ENCODE data around the gene AOPEP.

AOPEP gene

DNA sequence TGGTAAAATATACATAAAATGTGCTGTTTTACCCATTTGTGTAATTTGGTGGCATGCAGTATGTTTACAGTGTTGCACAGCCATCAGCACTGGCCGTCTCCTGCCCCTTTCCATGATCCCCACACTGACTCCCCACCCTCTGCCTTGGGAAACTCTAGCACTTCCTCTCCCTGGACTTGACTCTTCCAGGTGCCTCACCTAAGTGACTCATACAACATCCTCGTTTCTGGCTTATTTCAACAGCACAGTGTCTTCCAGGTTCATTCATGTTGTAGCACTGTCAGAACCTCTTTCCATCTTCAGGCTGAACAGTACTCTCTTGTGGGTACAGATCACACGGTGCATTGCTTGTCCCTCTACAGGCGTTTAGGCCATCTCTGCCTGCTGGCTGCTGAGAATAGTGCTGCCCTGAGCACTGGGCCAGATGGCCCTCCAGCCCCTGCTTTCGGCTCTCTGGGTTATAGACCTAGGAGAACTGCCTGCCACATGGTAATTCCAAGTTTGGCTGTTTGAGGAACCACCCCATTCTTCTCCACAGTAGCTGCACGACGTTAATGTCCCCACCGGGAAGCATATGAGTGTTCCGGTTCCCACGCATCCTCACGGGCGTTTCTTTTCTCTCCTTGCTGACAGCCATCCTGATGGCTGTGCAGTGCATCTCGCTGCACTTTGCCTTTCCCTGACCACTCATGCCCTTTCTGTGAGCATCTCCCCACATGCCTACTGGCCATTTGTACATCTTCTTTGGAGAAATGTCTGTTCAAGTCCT lies 379.2 kb downstream of the AOPEP start:
- no peak for DNase-seq

DNA sequence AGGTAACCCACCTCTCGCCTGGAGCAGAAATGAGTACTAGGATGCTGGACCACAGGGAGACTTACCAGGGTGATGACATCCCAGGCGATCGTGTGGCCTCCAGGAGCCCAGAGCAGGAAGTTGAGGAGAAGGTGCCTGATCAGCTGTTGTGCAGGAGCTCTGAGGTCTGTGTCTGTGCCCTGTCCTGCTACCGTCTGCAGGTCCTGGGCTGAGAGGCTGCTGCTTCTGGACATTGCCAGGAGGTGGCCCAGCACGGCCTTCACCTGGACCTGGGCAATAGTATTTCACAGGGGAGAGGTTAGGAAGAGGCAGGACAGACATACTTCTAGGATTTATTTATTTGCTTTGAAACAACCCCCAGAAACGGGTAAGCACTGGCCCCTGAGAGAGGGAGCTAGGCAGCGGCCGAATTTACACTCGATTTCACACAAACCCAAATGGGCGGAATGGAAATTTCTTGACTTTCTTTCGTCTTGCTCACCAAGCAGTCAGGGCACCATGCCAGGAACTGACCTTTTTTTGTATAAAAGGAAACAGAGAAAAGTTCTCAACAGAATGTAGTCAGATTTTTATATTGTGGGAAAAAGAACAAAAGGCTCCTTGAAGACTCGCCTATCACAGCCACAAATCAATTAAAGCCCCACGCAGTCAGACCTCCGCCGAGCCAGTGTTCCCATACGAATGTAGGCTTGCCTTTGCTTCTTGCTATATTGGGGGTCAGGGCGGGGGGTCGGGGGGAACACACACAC lies 380.7 kb downstream of the AOPEP start:
- no peak for DNase-seq

DNA sequence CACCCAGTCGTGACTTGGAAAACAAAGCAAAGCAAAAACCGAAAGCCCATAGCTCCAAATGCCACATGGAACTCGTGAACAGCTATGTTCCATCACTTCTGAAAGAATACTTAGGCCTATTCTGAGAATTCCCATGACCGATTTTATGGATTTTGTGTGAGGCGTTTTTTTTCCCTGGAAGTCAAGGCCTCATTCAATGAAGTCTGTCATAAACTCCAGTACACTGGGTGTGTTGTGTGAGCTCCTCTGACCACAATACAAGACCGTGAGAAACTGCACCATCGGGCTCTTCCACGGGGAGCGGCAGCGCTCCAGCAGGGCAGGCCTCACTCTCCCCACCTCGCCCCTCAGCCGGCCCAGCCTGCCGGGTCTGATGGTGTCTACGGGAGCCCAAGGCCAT lies 381.5 kb downstream of the AOPEP start:
- DNase-seq: no peak

DNA sequence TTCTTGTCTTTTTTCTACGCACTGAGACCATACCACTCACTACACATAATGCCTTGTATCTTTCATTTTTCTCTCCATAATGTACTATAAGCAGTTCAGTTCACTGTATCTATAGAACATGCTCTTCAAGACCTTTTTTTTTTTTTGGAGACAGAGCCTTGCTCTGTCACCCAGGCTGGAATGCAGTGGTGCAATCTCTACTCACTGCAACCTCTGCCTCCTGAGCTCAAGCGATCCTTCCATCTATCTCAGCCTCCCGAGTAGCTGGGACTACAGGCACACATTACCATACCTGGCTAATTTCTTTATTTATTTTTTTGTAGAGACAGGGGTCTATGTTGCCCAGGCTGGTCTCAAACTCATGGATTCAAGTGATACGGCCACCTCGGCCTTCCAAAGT lies 382.3 kb downstream of the AOPEP start:
- no peak for DNase-seq

DNA sequence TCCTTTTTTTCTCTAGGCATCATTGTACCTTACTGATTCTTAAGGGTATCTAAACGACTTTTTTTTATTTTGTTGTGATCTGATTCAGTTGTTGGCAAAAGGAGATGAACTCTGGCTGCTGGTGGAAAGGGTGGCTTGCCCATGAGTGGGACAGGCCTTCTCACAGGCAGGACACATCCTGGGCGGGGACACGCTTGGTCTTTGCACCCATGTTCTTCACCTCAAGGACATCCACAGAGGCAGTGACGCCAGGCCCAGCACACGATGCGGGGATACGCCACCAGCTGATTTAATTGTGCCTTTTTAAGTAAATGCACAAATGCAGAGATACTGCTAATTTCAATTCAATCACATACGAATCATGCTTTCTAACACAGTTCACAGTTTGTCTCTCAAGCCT lies 383.0 kb downstream of the AOPEP start:
- DNase-seq: no peak

- DNase-seq: no peak
These were observed 384.5 kb downstream of the AOPEP start for GRCh38 chr9:95110921-95111525.

DNA sequence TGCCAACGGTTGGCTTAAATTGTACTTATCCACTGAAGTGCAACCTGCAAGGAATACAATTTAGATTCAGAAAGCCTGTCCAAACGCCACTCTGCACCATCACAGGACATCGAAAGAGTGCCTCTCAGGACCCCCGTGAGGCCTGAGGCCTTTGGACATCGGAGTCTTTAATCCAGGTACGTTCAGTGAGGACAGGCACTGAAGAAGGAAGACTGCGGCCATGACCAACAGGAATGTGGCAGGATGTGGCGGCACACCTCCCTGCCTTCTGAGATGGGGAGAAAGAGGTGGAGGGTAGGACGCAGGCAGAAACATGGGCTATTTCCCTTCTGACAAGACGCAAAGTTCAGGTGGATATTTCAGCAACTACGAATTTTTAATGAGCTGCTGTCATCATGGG lies 385.2 kb downstream of the AOPEP start:
- no peak for DNase-seq

GRCh38 chr9:95112436-95113280 lies 386.2 kb downstream of the AOPEP start:
- no peak for DNase-seq

DNA sequence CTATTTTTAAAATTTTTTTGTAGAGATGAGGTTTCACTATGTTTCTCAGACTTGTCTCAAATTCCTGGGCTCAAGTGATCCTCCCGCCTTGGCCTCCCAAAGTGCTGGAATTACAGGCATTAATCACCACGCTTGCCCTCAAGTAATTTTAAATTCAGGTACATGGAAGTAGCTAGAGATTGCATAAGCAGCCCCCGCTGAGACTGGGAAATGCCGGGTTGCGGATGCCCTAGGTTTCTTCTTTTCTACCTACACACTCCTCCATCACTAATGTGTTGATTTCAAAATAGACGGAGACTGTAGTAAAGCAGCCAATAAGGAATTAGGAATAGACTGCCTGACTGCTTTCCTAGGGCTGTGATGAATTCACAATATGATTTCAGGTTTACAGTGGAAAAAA lies 388.6 kb downstream of the AOPEP start:
- no peak for DNase-seq

DNA sequence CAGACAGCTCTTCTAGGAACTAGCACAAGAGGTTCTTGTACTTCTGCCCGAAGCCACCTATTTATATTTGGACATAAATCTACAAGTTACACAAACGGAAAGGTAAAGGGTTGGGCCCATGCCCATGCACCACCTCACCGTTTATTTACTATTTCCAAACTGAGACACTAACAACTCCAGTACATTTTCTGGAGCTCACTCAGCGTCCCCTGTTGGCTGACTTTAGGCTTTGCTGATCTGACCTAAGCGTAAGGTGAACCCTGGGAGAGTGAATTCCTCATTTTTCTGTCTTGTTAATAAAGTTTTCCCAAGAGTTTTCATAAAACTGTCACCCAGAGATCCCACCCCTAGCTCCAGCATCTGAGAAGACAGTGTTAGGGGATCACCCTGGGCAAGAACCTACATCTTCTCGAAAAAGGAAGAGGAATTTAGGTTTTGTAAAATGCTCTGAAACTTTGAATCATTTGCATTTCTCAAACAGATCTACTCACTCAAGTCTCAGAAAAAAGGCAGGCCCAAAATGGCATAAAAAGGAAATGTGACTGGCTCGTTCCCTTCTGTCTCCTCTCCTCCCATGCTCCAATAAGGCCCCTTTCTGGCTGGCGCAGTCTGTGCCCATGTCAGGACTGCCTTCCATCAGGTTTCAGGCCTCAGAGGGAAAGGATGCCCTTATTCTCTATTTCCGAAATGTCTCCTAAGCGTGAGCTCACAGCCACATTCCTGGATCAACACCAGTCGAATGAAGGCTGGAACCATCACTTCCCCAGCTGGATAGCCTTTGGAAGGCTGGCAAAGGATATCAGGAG lies 389.7 kb downstream of the AOPEP start:
- DNase-seq: no peak

- DNase-seq: no peak
These were observed 390.3 kb downstream of the AOPEP start for GRCh38 chr9:95116808-95117204.

GRCh38 chr9:95118596-95118995 lies 392.1 kb downstream of the AOPEP start:
- no peak for DNase-seq

GRCh38 chr9:95120781-95121370 lies 394.4 kb downstream of the AOPEP start:
- no peak for DNase-seq

GRCh38 chr9:95124582-95125367 lies 398.3 kb downstream of the AOPEP start:
- DNase-seq: no peak

DNA sequence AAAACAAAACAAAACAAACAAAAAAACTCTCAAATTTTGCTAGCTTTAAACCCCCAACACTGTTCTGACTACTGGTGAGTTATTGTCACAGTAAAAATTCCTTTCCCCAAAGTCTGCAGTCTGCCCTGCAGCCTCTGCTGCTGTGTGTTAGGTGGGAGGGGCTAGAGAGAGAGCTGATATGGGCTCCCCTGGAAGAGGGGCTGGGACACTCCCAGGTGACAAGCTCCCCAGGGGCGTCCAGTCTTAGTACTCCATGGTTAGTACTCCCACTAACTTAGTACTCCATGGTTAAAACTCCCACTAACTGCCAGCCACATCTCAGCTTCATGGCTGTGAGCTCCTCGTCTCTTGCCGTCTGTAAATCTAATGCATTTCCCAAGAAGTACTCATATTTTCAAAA lies 399.2 kb downstream of the AOPEP start:
- DNase-seq: no peak

DNA sequence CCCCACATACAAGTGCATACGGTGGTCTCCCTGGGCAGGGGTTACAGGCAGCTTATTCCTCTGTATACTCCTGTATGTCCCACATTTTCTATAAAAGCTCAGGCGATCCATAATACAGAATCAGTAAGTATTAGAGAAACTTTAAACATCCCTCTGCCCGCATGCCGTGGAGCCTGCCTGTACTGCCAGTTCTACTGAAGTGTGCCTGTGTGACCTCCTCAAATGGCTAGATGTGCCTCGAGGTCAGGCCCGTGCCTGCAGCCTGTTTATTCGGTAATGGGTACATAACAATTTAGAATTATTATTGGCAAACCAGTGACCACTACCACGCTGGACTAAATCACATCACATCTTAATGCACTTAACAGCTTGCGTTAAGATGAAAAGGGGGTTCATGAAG lies 400.2 kb downstream of the AOPEP start:
- no peak for DNase-seq

DNA sequence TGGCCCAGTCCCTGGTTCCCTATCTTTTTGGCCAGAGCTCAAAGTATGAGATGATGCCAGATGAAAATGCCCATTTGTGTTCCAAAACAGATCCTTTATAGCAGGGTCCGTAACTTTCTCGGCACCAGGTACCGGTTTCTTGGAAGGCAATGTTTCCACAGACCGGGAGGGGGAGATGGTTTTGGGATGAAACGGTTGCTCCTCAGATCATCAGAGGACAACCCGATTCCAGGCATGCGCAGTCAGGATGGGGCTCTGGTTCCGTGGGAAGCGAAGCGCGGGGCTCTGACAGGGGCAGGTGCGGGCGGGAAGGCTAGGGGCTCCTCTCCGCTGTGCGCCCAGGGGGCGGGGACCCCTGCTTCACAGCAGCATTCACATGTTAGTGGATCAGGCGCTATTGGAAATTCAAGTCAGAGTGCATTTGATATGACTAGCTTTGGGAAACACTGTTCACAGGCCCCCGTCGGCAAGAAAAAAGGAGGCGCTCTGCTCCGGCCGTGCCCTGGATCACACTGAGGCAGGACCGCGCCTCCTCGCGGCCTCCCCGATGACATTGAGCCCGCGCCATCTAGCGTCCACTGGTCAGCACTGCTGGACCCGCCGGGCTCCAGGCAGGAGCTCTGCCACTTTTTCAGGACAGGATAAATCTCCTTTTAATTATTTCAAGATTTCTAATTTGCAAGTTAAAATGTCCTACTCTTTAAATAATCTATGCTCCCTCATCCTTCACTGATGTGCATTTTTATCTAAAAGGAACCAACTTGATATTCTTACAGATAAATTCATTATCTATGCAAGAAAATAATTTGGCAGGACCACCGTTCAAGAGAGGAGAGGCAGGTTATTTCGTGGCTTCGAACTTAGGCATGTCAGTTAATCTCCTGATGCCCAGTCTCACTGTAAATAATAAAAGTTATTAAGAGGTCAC lies 401.0 kb downstream of the AOPEP start:
- DNase-seq: no peak

- no peak for DNase-seq
These were observed 401.7 kb downstream of the AOPEP start for GRCh38 chr9:95128177-95128524.

GRCh38 chr9:95129476-95130291 lies 403.2 kb downstream of the AOPEP start:
- no peak for DNase-seq

Measured in GF-D8 (cell line).